GM21390 (cell line): ENCODE results near the gene MCC.

Experiments used
- ATAC-seq: cut with Tn5 transposase; IDR thresholded peaks from one replicate; pipeline ENCODE4 v1.9.1; 2021; ENCODE audit not compliant: unreplicated experiment

MCC gene

DNA sequence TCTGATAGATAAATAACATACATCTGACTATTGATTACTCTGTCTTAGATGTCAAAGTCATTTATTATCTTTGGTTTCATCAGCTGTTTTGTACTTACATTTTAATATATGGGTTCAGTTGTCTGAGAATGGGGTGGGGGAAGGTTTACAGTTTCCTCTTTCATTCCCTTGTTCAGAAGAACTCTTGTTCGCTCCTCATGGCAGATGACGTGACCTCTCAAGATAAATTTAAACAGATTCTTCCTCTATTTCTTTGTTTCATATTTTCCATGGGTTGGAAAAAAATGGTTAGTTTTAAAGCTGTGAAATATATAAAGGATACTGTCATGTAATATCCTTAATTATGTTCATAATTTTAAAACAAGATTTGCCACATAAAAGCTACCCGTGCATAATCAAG, 114.8 kb downstream of the MCC start:
- ATAC-seq = no peak

- no peak for ATAC-seq
Measured at GRCh38 chr5:113371721-113372196, 116.5 kb downstream of the MCC start.

DNA sequence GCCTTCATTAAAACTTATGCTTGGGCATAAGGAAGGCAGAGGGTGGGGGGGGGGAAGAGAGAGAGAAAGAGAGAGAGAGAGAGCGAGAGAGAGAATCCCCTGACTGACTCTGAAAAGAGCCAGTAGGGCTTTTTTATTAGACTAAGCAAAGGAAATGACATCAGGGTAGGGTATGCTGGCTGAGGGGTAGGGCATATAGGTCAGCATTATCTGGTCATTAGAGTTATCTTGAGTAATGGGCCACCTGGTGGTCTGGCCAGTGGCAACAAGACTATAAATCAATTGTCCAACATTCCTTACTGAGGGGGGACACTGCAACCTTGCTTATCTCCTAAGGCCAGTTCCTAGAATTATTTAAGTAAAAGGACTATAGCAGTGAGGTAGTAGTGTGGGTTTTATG, 120.7 kb downstream of the MCC start:
- no peak for ATAC-seq

DNA sequence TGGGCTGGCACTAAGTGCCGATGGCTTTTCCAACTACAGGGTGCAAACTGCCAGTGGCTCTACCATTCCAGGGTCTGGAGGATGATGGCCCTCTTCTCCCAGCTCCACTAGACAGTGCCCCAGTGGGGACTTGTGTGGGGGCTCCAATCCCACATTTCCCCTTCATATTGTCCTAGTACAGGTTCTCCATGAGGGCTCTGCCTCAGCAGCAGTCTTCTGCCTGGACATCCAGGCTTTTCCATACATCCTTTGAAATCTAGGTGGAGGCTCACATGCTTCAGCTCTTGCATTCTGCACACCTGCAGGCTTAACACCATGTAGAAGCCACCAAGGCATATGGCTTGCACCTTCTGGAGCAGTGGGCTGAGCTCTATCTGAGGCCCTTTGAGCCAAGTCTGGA, 123.8 kb downstream of the MCC start:
- no peak for ATAC-seq

DNA sequence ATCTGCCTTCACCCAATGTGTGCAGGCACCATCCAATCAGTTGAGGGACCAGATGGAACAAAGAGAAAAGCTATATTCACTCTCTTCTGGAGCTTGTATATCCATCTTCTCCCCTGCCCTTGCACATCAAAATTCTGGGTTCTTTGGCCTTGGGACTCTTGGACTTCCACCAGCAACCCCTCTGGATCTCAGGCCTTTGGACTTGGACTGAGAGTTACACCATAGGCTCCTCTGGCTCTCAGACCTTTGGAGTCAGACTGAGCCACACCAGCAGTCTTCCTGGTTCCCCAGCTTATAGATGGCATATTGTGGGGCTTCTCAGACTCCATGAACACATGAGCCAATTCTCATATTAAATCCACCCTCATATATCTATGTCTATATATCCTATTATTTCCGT, 126.6 kb downstream of the MCC start:
- no peak for ATAC-seq

- ATAC-seq = no peak
Measured at GRCh38 chr5:113359419-113359818, 128.8 kb downstream of the MCC start.

DNA sequence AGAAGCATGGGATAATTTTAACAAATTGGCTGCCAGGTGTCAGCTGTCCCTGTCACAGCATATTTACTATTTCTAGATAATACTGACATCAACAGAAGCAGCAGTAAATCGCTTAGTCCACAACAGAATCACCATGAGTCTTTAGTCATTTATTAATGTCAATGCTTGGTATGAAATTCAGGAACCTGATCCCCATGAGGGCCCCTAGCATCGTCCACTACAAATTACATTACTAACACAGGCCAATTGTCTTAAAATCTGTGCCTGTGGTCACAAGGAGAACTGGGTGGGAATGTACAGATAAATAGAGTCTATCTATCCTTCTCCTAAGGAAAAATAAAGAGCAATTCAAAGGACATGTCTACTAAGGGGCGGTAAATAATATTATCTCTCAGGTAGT, 129.6 kb downstream of the MCC start:
- ATAC-seq = no peak

- ATAC-seq = no peak
Measured at GRCh38 chr5:113357696-113358476, 130.4 kb downstream of the MCC start.

- ATAC-seq = no peak
Measured at GRCh38 chr5:113356487-113356886, 131.8 kb downstream of the MCC start.

DNA sequence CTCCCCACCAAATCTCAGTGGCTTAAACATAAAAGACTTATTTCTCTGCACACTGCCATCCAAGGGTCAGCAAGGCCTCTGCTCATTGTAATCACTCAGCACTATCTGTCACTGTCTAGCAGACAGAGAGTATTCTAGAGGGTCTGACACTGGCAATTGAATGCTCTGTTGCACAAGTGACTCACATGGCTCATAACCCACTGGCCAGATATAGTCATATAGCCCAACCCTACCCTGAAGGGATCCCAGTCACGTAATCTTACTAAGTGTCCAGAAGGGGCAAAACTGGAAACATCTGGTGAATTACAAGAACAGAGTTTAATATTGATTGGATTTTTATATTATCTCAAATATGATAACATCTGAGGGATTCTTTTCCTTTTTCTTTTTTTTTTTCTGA, 134.2 kb downstream of the MCC start:
- ATAC-seq = no peak

DNA sequence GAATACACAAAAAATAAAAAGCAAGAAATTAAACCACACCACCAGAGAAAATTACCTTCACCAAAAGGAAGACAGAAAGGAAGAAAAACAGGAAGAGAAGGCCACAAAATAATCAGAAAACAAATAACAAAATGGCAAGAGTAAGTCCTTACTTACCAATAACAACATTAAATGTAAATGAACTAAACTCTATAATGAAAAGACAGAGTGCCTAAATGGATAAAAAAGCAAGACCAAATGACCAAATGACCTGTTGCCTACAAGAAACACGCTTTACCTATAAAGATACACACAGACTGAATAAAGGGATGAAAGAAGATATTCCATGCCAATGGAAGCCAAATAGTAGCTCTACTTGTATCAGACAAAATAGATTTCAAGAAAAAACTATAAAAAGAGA, 140.7 kb downstream of the MCC start:
- no peak for ATAC-seq

DNA sequence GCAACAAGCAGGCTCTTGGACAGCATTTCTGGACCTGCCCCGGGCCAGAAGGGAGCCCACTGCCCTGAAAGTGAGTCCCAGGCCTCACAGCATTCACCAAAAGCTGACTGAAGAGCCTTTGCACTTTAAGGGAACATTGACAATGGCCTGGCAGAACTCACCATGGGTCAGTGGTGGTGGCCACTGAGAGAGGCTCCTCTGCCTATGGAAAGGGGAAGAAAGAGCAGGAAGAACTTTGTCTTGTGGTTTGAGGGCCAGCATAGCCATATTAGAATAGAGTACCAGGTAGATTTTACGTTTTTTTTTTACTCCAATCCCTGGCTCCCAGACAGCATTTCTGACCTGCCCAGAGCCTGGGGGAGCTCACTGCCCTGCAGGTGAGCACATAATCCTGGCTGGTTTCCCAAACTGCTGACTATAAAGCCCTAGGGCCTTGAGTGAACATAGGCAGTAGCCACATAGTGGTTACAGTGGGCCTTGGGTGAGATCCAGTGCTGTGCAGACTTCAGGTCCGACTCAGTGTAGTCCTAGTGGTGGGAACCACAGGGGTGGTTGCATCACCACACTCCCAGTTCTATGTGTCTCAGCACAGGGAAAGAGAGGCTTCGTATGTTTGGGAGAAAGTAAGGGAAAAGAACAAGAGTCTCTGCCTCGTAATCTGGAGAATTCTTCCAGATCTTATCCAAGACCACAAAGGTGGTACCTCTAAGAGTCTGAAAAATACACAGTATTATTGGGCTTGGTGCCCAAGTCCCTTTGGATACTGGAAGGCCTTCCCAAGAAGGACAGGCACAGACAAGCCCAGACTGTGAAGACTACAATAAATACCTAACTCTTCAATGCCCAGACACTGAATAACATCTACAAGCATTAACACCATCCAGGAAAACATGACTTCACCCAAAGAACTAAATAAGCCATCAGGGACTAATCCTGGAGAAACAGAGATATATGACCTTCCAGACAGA, 143.0 kb downstream of the MCC start:
- ATAC-seq = no peak

GRCh38 chr5:113343343-113343742, 144.9 kb downstream of the MCC start:
- no peak for ATAC-seq

- no peak for ATAC-seq
Measured at GRCh38 chr5:113340537-113340936, 147.7 kb downstream of the MCC start.

DNA sequence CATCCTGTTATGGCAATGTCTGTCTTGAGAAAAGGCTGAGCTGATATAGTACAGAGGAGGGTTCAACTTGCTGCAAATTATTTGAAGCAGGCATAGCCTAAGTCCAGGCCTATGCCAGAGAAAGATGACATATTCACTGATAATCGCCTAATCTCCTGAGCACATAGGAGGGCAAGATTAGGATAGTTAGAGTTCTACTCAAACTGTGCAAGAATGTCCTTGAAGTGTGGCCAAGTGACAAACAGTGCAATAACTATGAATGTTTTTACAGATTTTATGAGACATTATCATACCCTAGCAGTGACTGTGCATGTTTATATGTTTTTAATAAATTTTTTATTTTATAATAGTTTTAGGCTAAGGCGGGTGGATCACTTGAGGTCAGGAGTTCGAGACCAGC, 149.6 kb downstream of the MCC start:
- no peak for ATAC-seq

DNA sequence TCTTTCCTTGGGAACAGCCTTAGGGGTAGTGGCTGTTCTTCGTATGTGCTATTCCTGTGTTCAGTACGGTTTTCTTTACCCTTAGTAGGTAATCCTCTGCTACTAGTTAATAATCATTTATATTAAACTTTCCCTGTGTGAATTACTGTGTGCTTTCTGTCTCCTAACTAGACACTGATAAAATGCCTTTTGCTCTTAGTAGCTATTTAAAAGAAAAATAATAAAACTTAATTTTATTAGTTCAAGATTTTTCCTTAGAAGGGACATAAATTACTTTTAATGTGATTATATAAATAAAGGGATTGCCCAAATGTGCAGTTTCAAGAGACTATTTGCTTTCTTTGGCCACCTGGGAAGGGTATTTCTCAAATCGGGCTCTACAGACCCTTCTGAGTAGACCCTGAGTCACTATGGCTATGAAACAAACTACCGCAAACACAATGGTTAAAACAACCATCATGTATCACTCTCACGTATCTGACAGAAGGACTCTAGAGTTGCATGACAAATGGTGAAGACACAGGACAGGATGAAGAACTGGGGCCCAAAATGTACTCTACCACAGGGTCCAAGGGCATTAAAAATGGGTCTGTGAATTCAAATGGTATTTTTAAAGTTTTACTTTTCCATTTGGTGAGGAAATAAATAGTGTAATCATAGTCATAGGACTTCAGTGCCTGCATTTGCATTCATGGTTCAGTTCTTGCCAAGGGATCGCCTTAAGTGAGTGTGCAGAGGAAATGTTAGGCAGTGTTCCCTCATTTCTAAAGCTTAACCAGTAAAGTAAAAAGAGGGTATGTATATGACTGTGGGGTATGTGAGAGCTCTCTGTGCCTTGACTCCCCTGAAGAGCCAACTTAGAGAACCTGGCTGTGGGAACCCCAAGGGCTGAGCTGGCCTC, 150.5 kb downstream of the MCC start:
- ATAC-seq = no peak

DNA sequence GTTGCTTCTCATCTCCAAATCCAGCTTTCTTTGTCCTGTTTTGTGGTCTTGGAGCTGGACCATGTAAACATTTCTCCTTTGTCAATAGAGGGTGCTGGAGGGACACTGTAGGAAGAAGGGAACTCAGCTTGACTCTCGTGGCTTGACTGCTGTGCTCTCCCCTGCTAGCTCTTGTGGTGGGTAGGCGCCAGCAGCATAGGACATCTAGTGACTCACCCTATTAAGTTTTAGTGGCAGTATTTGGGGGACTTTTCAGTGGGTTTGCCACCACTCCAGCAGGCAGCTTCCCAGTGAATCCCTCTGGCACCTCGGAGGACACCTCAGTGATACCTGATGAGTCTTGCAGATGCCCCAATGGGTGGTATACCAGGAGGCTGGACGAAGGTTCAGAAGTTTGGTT, 151.3 kb downstream of the MCC start:
- no peak for ATAC-seq

GRCh38 chr5:113333411-113333810, 154.8 kb downstream of the MCC start:
- ATAC-seq = no peak

DNA sequence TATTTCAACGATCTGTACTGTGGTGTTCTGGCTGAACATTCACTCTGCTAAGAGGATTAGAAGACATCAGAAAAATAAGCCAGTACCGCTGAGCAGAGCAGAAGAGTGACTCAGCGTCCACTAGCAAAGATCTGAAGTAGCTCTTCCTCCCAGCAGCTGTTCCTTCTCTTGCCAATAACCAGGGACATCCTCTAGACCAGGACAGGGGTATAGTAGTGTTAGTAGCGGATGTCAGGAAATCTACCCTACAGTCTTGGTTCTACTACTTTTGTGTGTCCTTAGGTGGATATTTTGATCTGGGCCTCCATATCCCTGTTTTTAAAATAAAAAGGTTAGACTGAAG, 157.1 kb downstream of the MCC start:
- ATAC-seq = no peak

DNA sequence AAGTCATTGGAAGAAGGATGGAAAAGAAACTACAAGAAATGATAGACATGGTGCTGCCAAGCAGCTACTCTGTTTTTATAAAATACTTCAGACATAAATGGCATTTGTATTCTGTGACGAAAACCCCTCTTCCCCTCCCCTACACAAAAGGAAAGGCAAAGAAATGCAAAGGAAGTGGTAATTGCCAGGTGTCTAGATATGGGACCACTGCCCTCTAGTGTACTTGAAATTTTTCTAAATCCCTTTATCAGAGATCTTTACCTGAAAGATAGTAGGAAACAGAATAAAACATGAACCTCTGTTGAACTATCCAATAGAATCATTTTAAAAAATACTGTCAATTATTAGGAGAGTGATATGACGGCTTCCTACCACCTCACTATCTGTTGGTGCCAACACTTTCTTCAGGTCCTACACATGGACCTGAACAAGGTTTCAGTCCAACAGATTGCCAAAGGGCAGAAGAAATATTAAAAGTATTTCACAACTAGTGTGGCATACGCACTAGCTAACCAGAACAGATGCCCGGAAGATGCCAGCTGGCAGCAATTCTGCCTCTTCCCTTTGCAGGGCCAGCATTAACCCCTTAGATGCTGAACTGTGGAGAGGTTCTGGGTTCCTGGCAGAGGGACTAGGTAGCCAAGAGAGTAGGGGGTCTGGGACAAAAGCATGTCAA, 157.6 kb downstream of the MCC start:
- ATAC-seq = peak; percentile 83

DNA sequence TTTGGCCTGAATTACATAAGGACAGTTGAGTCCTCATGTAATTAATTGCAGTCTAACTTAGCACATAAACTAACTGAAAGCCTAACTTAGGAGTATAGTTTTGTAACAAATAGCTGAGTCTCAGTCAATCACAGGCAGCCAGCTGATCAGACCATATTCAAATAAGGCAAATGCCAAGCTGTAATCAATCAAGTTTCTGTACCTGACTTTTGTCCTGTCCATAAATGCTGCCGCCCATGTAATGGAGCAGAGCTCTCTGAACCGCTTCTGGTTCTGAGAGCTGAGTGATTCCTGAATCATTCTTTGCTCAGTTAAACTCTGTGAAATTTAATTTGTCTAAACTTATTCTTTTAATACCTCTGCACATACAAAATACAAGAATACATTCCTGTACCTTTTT, 158.3 kb downstream of the MCC start:
- ATAC-seq = no peak
